Adrenal gland (tissue), 19 donors: Measurements from ENCODE around the gene TMEM89. TPM values are rescaled to one million over a fixed set of nuclear protein-coding genes. Genes with fewer than 3 reads are reported as not detected.

Experiments
- DNase-seq, 7 donors: peaks; one replicate each; pipeline ENCODE4 v3.0.0-alpha.2; 2019 to 2020
- H3K27ac ChIP-seq, 5 donors: fragments of 200-600 bp; sonication (generic) in 4 of 5; 1 replicate in 3 of 5; 2 replicates in 2 of 5; pipeline versions ENCODE4 v1.5.1 to v1.8.0; 2016 to 2020; ENCODE audit warnings: mild to moderate bottlenecking in 1 of 5
- H3K27me3 ChIP-seq: fragments of 200-600 bp; 2 replicates; pipeline ENCODE4 v1.8.0; 2021
- H3K36me3 ChIP-seq, 2 donors: fragments of 200-600 bp; replicated peaks in 1 of 2; 1 replicate in 1 of 2; 2 replicates in 1 of 2; pipeline versions ENCODE4 v1.5.1 to v1.8.0; 2018 to 2022
- H3K4me1 ChIP-seq, 2 donors: fragments of 200-600 bp; replicated peaks in 1 of 2; 1 replicate in 1 of 2; 2 replicates in 1 of 2; pipeline versions ENCODE4 v1.5.1 to v1.8.0; 2018 to 2021
- H3K4me3 ChIP-seq, 4 donors: fragments of 200-600 bp; sonication (generic) in 3 of 4; one replicate each; pipeline ENCODE4 v1.5.1; 2016 to 2018
- H3K9me3 ChIP-seq, 3 donors: fragments of 200-600 bp; sonication (generic) in 1 of 3; replicated peaks in 1 of 3; 1 replicate in 2 of 3; 2 replicates in 1 of 3; pipeline versions ENCODE4 v1.5.1 to v1.8.0; 2016 to 2021
- CTCF ChIP-seq, 6 experiments: fragments of 450-650 bp in 4 of 6; fragments of 200-600 bp in 2 of 6; sonication (generic) in 1 of 6; IDR thresholded peaks; 1 replicate in 5 of 6; 2 replicates in 1 of 6; pipeline versions ENCODE4 v1.5.1 to v1.8.0; 2016 to 2021; ENCODE audit warnings: antibody characterized with exemption in 6 of 6, mild to moderate bottlenecking in 2 of 6, moderate library complexity in 1 of 6
- POLR2A ChIP-seq, 2 donors: fragments of 450-650 bp; IDR thresholded peaks; one replicate each; pipeline ENCODE4 v1.6.1; 2017; ENCODE audit warnings: antibody characterized with exemption in 2 of 2, mild to moderate bottlenecking in 2 of 2, moderate library complexity in 1 of 2
- WGBS, 4 donors: extraction: QIAGEN DNeasy Blood & Tissue Kit in 2 of 4; methylation state at CpG; one replicate each; pipeline versions ENCODE4 v1.1.5 to v1.1.7; 2013 to 2017; 5-methylcytosine and 5-hydroxymethylcytosine counted together
- intact Hi-C, 2 donors: fragments of 100-400 bp; cut with DNase I; formaldehyde crosslinking; loops; one replicate each; pipeline versions ENCODE4 v1.14.1 to v1.15.0; 2022 to 2023
- long read RNA-seq, 10 donors: library from polyadenylated mRNA in 3 of 10; unstranded in 2 of 10; stranded (forward) in 1 of 10; transcript quantifications; one replicate each; pipeline ENCODE4 v2.0.0 and lab custom pipeline, GENCODE V29; 2021 to 2026
- polyA plus RNA-seq, 3 donors: library from polyadenylated mRNA; stranded (reverse); fragments of 200-250 nt in 2 of 3; fragments of 350-450 nt in 1 of 3; fragmentation: Illumina TruSeq in 1 of 3; extraction: RNeasy Lipid Tissue Mini Kit (QIAGEN cat#74804) in 1 of 3; gene quantifications; one replicate each; pipeline ENCODE4 v1.2.3, GENCODE V29; 2013 to 2014
- total RNA-seq, 9 donors: library from RNA; depleted of rRNA in 4 of 9; stranded (reverse); fragments of >200 nt in 4 of 9; fragments of 120-200 nt in 1 of 9; fragmentation: NEBNext Ultra II Directional in 1 of 9; extraction: Animal tissue kit (Norgen Biotek cat#: 25700) in 1 of 9; gene quantifications; one replicate each; pipeline versions ENCODE4 v1.1.0 to v1.2.4, GENCODE V29; 2013 to 2023
- donor health status: healthy with polysubstance abuse.
- donor health status: Bipolar disorder and iron deficiency.
- donor health status: DM: yes; HTN: yes; CAD: no.
- donor health status: DM: no; HTN: no; CAD: no.
- donor health status: DM: no; HTN: no; CAD: no.
- donor health status: DM: yes; HTN: yes; CAD: no.

TMEM89 gene
- total RNA-seq (not detected), polyA plus RNA-seq (not detected)
- long read RNA-seq, donor 1, result 0 reads
- long read RNA-seq, donor 2, result 0 reads
- long read RNA-seq, donor 3, result 0 reads
- long read RNA-seq, donor 4, result 0 reads
- long read RNA-seq, donor 5, result 0 reads
- long read RNA-seq, donor 6, result 0 reads
- long read RNA-seq, donor 7, result 0 reads
- long read RNA-seq, donor 8, result 0 reads
- long read RNA-seq, donor 9, result 0 reads
- long read RNA-seq, donor 10, result 0 reads

DNA sequence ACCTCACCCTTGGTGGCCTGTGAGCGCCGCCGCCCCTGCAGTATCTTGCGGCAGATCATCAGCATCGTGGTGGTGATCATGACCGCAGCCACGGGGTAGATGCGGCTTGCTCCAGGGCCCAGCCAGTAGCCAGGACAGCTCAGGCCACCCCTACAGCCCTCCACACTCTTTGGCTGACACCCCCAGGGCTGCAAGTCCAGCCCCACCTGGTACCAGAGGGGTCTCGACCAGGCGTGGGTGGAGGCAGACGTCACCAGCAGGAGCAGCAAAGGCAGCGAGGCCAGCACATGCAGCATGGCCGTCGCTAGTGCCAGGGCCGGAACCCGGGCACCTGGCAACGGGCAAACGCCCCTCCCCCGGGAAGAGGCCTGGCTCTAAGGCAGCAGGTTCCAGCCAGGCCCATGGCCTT is at the start of gene TMEM89:
TMEM89 (minus strand) TSS at position 309 of the 409 bp plus-strand sequence; CDS start at position 296, 13 bp downstream.
- TF ChIP-seq CTCF (IDR thresholded peaks at IDR 0.05) (no peak), POLR2A (IDR thresholded peaks at IDR 0.05) (no peak)
- Histone ChIP-seq H3K9me3 (no peaks in the 10 kb centered on the region), H3K4me3 (no peak within 1 kb of the TSS), H3K36me3 (peaks cover 0 to 5% of the 10 kb centered on the region in 2 donors), H3K4me1 (no peaks in the 10 kb centered on the region), H3K27me3 (no peaks in the 10 kb centered on the region), H3K27ac (no peak within 1 kb of the TSS)
- no peak for DNase-seq
- WGBS, 4 donors, result 92 to 98% (median 96%) methylated on average over 7 to 19 of the region's 19 CpGs
- intact Hi-C loops, result no loop called here

DNA sequence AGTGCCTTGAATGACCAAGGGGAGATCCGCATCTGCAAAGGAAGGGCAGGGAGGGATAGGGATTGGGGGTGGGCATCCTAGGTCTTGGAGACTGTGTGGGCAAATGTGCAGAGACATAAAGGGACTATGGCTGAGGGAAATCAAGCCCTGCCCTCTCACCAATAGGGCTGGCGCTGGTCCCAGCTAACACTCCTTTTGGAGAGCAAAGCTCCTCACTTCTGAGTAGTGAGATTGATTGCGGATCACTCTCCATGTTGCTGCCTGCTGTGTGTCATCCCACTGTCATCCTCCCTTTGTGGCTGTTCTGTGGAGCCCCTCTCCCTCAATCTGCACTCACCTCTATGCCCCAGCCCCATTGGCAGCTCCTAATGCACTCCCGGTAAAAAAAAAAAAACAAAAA is 43.4 kb upstream of the TMEM89 start:
- DNase-seq, result peak in 1 of 7 donors; percentile 39
- H3K27ac ChIP-seq, result peak overlapping the region in 1 of 5 donors; percentile 92
- 81 to 88% (median 82%) methylated on average over 4 of the region's 4 CpGs for WGBS, 4 donors
- intact Hi-C loops, result no loop called here
- H3K27me3 ChIP-seq, result no peaks in the 10 kb centered on the region
- no peaks in the 10 kb centered on the region for H3K36me3 ChIP-seq
- H3K4me3 ChIP-seq, result no peak overlapping the region
- TF ChIP-seq CTCF (IDR thresholded peaks at IDR 0.05) (no peak), POLR2A (IDR thresholded peaks at IDR 0.05) (no peak)
- H3K9me3 ChIP-seq, result no peaks in the 10 kb centered on the region
- peaks cover 16 to 29% of the 10 kb centered on the region in 2 donors for H3K4me1 ChIP-seq

- Histone ChIP-seq H3K27me3 (no peaks in the 10 kb centered on the region), H3K4me3 (peak overlapping the region in 1 of 4 donors; percentile 52), H3K4me1 (peaks cover 16 to 29% of the 10 kb centered on the region in 2 donors), H3K36me3 (no peaks in the 10 kb centered on the region), H3K27ac (peak overlapping the region in 4 of 5 donors; percentile 71 to 96 (median 82)), H3K9me3 (no peaks in the 10 kb centered on the region)
- no peak for DNase-seq
- 42 to 65% (median 45%) methylated on average over 7 to 11 of the region's 11 CpGs for WGBS, 4 donors
- intact Hi-C loops, result no loop called here
- TF ChIP-seq POLR2A (IDR thresholded peaks at IDR 0.05) (no peak), CTCF (IDR thresholded peaks at IDR 0.05) (peak in 1 of 6 experiments; percentile 21)
Observed at GRCh38 chr3:48664313-48664644, 42.7 kb upstream of the TMEM89 start.

DNA sequence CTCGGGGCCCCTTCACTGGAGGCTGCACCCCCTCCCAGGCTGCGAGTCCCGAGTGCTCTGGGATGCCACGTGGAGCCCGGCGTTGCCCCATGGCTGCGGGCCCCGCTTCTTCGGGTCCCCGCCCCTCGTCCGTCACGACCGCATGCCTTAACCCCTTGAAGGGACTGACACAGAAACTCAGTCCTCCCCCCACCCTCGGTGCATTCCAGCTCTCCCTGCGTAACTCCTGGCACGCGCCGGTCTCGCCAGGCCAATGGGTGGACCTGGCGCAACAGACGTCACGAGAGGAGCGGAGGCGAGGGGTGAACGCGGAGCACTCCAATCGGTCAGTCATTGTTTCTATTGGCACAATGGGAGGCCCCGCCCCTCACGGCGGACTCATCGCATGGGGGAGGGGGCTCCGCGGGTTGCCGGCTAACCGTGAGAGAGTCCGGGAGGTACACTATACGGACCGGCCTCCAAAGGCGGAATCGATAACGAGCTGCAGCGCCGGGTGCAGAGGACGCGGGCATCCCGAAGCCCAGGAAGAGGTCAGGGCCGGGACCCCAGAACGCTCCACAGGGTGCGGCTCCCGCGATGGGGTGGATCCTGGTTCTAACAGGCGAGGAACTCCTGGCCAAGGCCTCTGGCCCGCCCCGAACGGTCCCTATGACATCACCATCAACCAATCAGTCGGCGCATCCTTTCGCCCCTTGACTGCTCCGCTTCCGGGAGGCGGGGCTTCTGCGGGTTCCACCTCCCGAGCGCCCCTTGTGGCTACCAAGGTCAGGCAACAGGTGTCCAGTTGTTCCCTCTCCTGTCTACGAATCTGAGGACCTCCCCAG is 42.1 kb upstream of the TMEM89 start:
- TF ChIP-seq POLR2A (IDR thresholded peaks at IDR 0.05) (peak; percentile 64 to 75), CTCF (IDR thresholded peaks at IDR 0.05) (peak; percentile 36 to 68 (median 54))
- Histone ChIP-seq H3K4me3 (peak overlapping the region in 3 of 4 donors; percentile 9 to 52 (median 25)), H3K36me3 (no peaks in the 10 kb centered on the region), H3K9me3 (no peaks in the 10 kb centered on the region), H3K27me3 (no peaks in the 10 kb centered on the region), H3K4me1 (peaks cover 16 to 29% of the 10 kb centered on the region in 2 donors), H3K27ac (peak overlapping the region; percentile 43 to 96 (median 71))
- intact Hi-C loops, result no loop called here
- peak; percentile 91 to 99 (median 97) for DNase-seq
- WGBS, 4 donors, result 0 to 1% (median 1%) methylated on average over 17 to 66 of the region's 66 CpGs
